ENCODE measurements around the gene SUN1. TPM values are rescaled to one million over a fixed set of nuclear protein-coding genes. Genes with fewer than 3 reads are reported as not detected.
A peak's percentile ranks its signal among the peaks of the same experiment; 100 is the strongest.

SUN1 gene
- total and polyA plus RNA-seq, 9 of the 15 experiments (the other 6 are each of a cell fraction or from before 2014, with no cell fraction given) = 36.8 to 132 (median 62.3) TPM

- Histone ChIP-seq H3K27ac (ENCODE audit: extremely low read depth, low read depth, low read length) (peak overlapping the region; percentile 86), H4K20me1 (replicated peaks; ENCODE audit: control insufficient read depth, insufficient read depth, low read length) (peaks cover 8% of the 10 kb centered on the region), H3K36me3 (ENCODE audit: control insufficient read depth, insufficient read depth, low read length) (peaks cover 62% of the 10 kb centered on the region), H3K9me3 (replicated peaks; ENCODE audit: control insufficient read depth, insufficient read depth, low read depth, low read length) (peaks cover 2% of the 10 kb centered on the region; the same call in 1 of the 2 replicates), H3K9ac (ENCODE audit: insufficient read depth in 1 of 2, low read depth in 2 of 2, low read length in 2 of 2) (peak overlapping the region; percentile 15 to 59; a peak in 3 of 4 replicates), H3K4me2 (ENCODE audit: insufficient read depth, low read length) (peak overlapping the region; percentile 27; the same call in 1 of the 2 replicates), H3K9me1 (ENCODE audit: control insufficient read depth, insufficient read depth, low read length) (no peaks in the 10 kb centered on the region), H3K27me3 (ENCODE audit: control insufficient read depth in 2 of 2, insufficient read depth in 2 of 2, low read length in 2 of 2) (no peaks in the 10 kb centered on the region), H3K79me2 (ENCODE audit: control insufficient read depth, insufficient read depth, low read length) (peaks cover 32% of the 10 kb centered on the region), H3K4me1 (replicated peaks in 1 of 2; ENCODE audit: control insufficient read depth in 2 of 2, insufficient read depth in 2 of 2, low read length in 2 of 2) (peaks cover 33% of the 10 kb centered on the region in 2 experiments), H3K4me3 (no peak overlapping the region), H2AFZ (ENCODE audit: low read depth, low read length) (peak overlapping the region; percentile 61)
- intact Hi-C loops (cut with micrococcal nuclease) = loop anchor here (5.0 kb wide), 3 partner anchors 42 to 147 kb away; partner anchors contain the start of genes DNAAF5, PRKAR1B and SUN1
- POLR2A ChIA-PET = interaction anchor here (0.6 to 2.8 kb wide), 7 partner anchors 11 to 442 kb away, joined by 3 to 9 read pairs (median 3); no protein-coding TSS in a partner anchor
- peak; percentile 53 for ATAC-seq
- peak; percentile 93 for FAIRE-seq
- peak in 3 of 4 experiments; percentile 46 to 90 (median 77) for DNase-seq (ENCODE audit: extremely low read depth in 1 of 4, low spot score in 3 of 4)
- in situ Hi-C loops (cut with MboI) = loop anchor here (5.0 kb wide), 1 partner anchor 87 kb away; no protein-coding TSS in a partner anchor
- CTCF ChIA-PET (ENCODE audit: low intra/inter-chr PET ratio) = interaction anchor here (1.5 kb wide), 1 partner anchor 88 kb away, joined by 13 read pairs; no protein-coding TSS in a partner anchor
- BruUV-seq (replicated peaks) = no TSS peak
- WGBS (ENCODE audit: insufficient coverage, low coverage, missing lambda C conversion rate) = 8% methylated on average over 9 of the region's 9 CpGs
- TF ChIP-seq CCAR2 (IDR thresholded peaks at IDR 0.05; ENCODE audit: low read depth, low read length) (no peak), TFAP4 (CRISPR knock-in tag; IDR thresholded peaks at IDR 0.05; ENCODE audit: borderline replicate concordance) (no peak), THRB (CRISPR knock-in tag; conservative IDR thresholded peaks at IDR 0.05) (no peak), CREM (IDR thresholded peaks at IDR 0.05; ENCODE audit: low read depth) (no peak), CEBPB (tag; IDR thresholded peaks at IDR 0.05) (peak; percentile 93), ZNF436 (CRISPR knock-in tag; IDR thresholded peaks at IDR 0.05) (no peak), NCOA2 (IDR thresholded peaks at IDR 0.05; ENCODE audit: partially characterized antibody in 2 of 2) (no peak), CHCHD3 (CRISPR knock-in tag; IDR thresholded peaks at IDR 0.05) (no peak), RNF2 (IDR thresholded peaks at IDR 0.05) (no peak), MYC (IDR thresholded peaks at IDR 0.05; ENCODE audit: low read depth, low read length) (no peak), MYC (CRISPR knock-in tag; IDR thresholded peaks at IDR 0.05; ENCODE audit: borderline replicate concordance, low read depth) (no peak), ZBED1 (IDR thresholded peaks at IDR 0.05) (no peak), TCF15 (CRISPR knock-in tag; IDR thresholded peaks at IDR 0.05) (no peak), ZNF398 (CRISPR knock-in tag; IDR thresholded peaks at IDR 0.05) (no peak)
- TF ChIP-seq, protein P1, sequence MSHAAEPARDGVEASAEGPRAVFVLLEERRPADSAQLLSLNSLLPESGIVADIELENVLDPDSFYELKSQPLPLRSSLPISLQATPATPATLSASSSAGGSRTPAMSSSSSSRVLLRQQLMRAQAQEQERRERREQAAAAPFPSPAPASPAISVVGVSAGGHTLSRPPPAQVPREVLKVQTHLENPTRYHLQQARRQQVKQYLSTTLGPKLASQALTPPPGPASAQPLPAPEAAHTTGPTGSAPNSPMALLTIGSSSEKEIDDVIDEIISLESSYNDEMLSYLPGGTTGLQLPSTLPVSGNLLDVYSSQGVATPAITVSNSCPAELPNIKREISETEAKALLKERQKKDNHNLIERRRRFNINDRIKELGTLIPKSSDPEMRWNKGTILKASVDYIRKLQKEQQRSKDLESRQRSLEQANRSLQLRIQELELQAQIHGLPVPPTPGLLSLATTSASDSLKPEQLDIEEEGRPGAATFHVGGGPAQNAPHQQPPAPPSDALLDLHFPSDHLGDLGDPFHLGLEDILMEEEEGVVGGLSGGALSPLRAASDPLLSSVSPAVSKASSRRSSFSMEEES (CRISPR knock-in tag; IDR thresholded peaks at IDR 0.05) = no peak
Observed at GRCh38 chr7:874031-874749, 41.9 kb downstream of the SUN1 start.
